T47D (cell line): ENCODE results near the gene SLC23A2.
"Not testable (repeated sequence)": the region's sequence is repeated elsewhere in the genome, so short reads cannot be mapped to it uniquely, and the experiment has no call there.

Experiments used
- DNase-seq, 2 experiments: peaks; one replicate each; pipeline versions ENCODE4 v3.0.0 to v3.0.0-alpha.2; 2011 to 2012; ENCODE audit warnings: low read depth in 1 of 2, low spot score in 1 of 2
- JUND ChIP-seq: IDR thresholded peaks from 2 replicates; pipeline ENCODE4 v1.6.1; 2012; ENCODE audit warnings: low read depth
- in situ Hi-C: cut with HindIII; loops from 2 replicates; pipeline ENCODE4 v1.10.0; 2016; ENCODE audit warnings: low sequenced_read_pairs, low pct_unique_long_range_greater_than_20kb

The SLC23A2 gene

DNA sequence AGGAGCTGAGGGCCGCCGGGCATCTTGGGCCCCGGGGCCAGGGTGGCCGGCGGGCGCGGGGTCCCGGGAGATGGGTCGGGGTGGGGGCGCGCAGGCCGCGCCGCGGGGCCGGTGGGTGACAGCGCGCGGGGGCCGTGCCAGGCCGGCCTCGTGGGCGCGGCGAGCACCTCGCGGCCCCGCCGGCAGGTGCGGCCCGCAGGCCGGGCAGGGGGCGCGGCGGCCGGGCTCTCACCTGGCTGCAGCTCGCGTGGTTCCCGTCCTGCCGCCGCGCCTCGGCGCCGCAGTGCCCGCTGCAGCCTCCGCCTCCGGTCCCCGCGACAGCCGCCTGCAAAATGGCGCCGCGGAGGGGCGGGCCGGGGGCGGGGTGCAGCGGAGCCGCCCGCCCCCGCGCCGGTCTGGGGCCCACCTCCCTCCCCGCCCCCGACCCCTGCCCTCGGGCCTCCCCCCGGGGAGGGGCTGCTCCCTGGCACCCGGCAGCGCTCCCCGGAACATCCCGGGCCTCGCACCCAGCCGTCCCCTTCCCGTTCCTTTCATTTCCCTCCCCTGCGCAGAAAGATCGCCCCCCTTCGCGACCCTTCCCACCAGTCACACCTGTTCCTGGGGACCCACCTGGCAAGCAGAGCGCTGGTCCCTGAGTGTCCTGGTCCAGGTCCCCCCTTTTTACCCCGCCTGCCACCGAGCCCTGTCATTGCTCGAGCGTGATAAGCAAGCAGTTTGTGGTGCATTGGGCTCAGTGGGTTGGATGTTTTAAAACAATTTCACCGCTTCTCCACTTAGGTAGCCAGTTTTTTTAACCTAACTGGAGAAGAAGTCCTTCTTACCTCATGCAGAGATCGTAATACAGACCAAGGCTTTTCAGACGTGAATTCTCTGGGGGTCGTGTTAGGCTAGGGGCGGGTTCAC, at the start of gene SLC23A2:
Gene SLC23A2, minus strand, starts transcription at position 337 of the 903 bp plus-strand sequence. CDS start 68,948 bp downstream, outside the sequence.
- DNase-seq: peak; percentile 44 to 76
- TF ChIP-seq JUND: no peak
- in situ Hi-C loops: no loop called here

DNA sequence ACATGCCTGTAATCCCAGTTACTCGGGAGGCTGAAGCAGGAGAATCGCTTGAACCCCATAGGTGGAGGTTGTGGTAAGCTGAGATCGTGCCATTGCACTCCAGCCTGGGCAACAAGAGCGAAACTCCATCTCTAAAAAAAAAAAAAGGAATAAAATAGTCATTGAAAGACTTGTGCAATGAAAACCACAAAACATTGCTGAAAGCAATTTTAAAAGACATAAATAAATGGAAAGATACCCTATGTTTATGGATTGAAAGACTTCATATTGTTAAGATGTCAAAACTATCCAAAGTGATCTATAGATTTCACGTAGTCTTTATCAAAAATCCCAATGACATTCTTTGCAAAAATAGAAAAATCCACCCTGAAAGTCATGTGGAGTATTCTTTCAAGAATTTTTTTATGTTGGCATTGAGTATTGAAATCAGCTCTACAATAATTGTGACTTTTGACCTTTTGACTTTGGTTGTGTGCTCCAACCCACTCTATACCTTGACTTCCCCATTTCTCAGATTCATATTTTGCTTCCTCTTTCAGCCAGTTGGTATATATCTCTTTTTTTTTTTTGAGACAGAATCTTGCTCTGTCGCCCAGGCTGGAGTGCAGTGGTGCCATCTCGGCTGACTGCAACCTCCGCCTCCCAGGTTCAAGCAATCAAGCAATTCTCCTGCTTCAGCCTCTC, 45.5 kb upstream of the SLC23A2 start:
- DNase-seq: no peak
- TF ChIP-seq JUND: no peak
- in situ Hi-C loops: no loop called here

DNA sequence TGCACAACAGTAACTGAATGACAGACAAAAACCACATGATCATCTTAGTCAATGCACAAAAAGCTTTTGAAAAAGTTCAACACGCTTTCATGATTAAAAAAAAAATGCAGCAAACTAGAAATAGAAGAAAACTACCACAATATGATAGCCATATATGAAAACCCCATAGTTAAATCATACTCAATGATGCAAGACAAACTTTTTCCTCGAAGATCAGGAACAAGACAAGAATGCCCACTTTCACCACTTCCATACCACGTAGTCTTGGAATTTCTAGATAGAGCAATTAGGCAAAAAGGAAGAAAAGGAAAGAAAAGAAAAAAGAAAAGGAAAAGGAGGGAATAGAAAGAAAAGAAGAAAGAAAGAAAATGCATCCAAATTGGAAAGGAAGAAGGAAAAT, 44.6 kb upstream of the SLC23A2 start:
- in situ Hi-C loops: no loop called here
- DNase-seq: no peak
- TF ChIP-seq JUND: no peak

- in situ Hi-C loops: no loop called here
- no peak for DNase-seq
- TF ChIP-seq JUND: no peak
Observed at GRCh38 chr20:5044075-5044620, 42.8 kb upstream of the SLC23A2 start.

DNA sequence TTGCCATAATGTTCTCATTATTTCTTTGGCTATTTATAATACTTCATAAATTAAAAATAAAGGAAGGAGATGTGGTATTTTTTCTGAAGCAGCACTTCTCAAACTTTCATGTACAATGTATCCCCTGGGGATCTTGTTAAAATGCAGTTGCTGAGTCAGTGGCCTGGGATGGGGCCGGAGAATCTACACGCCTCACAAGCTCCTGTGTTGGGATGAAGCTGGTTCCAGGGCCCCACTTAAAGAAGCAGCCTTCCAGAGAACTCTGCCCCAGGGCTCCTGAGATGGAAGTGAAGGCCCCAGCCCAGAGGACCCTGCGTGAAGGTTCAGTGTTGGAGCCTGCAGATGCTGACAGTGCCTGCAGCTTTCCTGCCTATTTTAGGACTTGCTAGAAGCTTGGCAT, 40.1 kb upstream of the SLC23A2 start:
- no peak for DNase-seq
- TF ChIP-seq JUND: no peak
- in situ Hi-C loops: no loop called here

DNA sequence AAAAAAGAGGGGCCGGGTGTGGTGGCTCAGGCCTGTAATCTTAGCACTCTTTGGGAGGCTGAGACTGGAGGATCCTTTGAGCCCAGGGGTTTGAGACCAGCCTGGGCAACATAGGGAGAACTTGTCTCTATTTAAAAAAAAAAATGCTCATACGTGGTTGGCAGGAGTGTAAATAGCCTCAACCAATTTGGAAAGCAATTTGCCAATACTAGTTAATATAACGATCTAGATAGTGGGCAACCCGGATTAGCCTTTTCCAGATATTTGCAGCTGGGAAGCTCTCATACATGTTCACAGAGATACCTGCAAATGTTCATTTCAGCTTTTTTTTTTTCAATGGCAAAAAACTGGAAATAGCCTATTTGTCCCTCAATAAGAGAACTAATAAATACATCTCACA, 39.0 kb upstream of the SLC23A2 start:
- in situ Hi-C loops: no loop called here
- no peak for TF ChIP-seq JUND
- no peak for DNase-seq

GRCh38 chr20:5039889-5040288, 38.6 kb upstream of the SLC23A2 start:
- in situ Hi-C loops: no loop called here
- no peak for TF ChIP-seq JUND

DNA sequence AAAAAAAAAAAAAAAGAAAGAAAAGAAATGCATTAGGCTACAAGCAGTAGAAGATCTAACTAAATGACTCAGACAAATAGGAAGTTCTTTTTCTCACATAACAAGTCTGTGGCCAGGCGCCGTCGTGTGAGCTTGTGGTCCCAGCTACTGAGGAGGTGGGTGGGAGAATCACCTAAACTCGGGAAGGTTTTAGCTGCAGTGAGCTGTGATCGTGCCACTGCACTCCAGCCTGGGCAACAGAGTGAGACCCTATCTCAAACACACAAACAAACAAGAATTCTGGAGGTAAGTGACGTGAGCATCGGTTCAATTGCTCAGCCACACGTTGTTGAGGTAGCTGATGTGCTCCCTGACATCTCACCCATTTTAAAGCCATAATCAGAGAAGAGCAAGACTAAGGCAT, 37.9 kb upstream of the SLC23A2 start:
- in situ Hi-C loops: no loop called here
- no peak for DNase-seq
- TF ChIP-seq JUND: no peak

More at GRCh38 chr20:5039889-5040288, 38.6 kb upstream of the SLC23A2 start:
- DNase-seq: no peak

- no peak for DNase-seq
- TF ChIP-seq JUND: no peak
- in situ Hi-C loops: no loop called here
Observed at GRCh38 chr20:5036828-5037227, 35.5 kb upstream of the SLC23A2 start.

- in situ Hi-C loops, DNase-seq: not testable (repeated sequence)
Observed at GRCh38 chr20:5035518-5035917, 34.2 kb upstream of the SLC23A2 start.

GRCh38 chr20:5033566-5033965, 32.3 kb upstream of the SLC23A2 start:
- peak in 1 of 2 experiments; percentile 24 for DNase-seq
- in situ Hi-C loops: no loop called here
- no peak for TF ChIP-seq JUND

- DNase-seq, in situ Hi-C loops: not testable (repeated sequence)
Observed at GRCh38 chr20:5031701-5032100, 30.4 kb upstream of the SLC23A2 start.

DNA sequence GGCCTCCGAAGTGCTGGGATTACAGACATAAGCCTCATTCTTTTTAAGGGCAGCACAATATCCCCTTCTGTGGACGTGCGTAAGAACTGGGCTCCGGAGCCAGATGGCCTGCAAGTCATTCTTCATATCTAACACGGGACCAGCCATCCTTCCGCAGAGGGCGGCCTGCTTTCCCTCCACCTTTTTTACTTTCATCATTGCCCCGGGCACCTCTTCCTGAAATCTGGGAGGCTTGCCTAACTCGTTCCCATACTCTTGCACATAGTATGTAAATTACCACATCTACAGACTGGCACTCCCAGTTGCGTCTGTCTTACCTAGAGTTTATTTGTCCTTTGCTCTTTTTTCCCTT, 29.9 kb upstream of the SLC23A2 start:
- peak in 1 of 2 experiments; percentile 69 for DNase-seq
- in situ Hi-C loops: no loop called here
- no peak for TF ChIP-seq JUND
